Nephron progenitor cell (in vitro differentiated cells): Measurements from ENCODE around the gene FASN.
"Not testable (repeated sequence)": the region's sequence is repeated elsewhere in the genome, so short reads cannot be mapped to it uniquely, and the experiment has no call there.

Source experiments
- DNase-seq: peaks from one replicate; pipeline ENCODE4 v3.0.0; 2021
- H3K27ac Mint-ChIP-seq: 2 replicates; pipeline ENCODE4 v1.8.0; 2021; ENCODE audit warnings: mild to moderate bottlenecking, moderate library complexity, mixed read lengths
- H3K27me3 Mint-ChIP-seq: 2 replicates; pipeline ENCODE4 v1.8.0; 2021; ENCODE audit warnings: mild to moderate bottlenecking, low read depth, mixed read lengths; ENCODE audit not compliant: poor library complexity
- H3K36me3 Mint-ChIP-seq: 2 replicates; pipeline ENCODE4 v1.8.0; 2021; ENCODE audit warnings: low read depth, mixed read lengths
- H3K4me1 Mint-ChIP-seq: 2 replicates; pipeline ENCODE4 v1.8.0; 2021; ENCODE audit warnings: mixed read lengths
- H3K4me3 Mint-ChIP-seq: 2 replicates; pipeline ENCODE4 v1.8.0; 2021; ENCODE audit warnings: mild to moderate bottlenecking, moderate library complexity, mixed read lengths
- H3K9me3 Mint-ChIP-seq: 2 replicates; pipeline ENCODE4 v1.8.0; 2021; ENCODE audit warnings: mild to moderate bottlenecking, moderate library complexity, mixed read lengths
- TF ChIP-seq, protein P1 (sequence below): fragments of 200-600 bp; sonication (generic); IDR thresholded peaks from 2 replicates; pipeline ENCODE4 v1.5.0; 2021; ENCODE audit warnings: antibody characterized with exemption

Gene FASN

DNA sequence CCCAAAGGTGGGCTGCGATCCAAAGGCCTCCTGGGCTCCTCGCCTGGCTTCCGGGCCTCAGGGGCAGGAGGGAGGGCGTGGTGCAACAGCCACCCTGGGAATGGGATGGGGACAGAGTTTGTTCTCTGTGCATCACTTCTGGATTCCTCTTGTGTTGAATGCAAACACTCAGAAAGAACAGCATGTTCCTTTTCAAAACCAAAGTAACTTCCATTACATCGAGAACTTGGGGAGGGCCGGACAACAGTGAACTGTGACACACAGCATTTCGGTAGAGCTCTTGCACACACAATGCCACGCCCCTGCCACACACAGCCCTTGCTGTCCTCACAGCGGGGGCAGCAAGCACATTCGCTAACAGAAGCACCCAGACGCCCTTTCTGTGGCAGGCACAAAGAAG is 36.1 kb upstream of the FASN start:
- DNase-seq: no peak
- Mint-ChIP-seq H3K27ac (peak overlapping the region; percentile 96), H3K4me3 (no peak overlapping the region), H3K36me3 (peaks cover 13% of the 10 kb centered on the region), H3K9me3 (no peaks in the 10 kb centered on the region), H3K27me3 (peaks cover 3% of the 10 kb centered on the region), H3K4me1 (peaks cover 24% of the 10 kb centered on the region)
- TF ChIP-seq, protein P1, sequence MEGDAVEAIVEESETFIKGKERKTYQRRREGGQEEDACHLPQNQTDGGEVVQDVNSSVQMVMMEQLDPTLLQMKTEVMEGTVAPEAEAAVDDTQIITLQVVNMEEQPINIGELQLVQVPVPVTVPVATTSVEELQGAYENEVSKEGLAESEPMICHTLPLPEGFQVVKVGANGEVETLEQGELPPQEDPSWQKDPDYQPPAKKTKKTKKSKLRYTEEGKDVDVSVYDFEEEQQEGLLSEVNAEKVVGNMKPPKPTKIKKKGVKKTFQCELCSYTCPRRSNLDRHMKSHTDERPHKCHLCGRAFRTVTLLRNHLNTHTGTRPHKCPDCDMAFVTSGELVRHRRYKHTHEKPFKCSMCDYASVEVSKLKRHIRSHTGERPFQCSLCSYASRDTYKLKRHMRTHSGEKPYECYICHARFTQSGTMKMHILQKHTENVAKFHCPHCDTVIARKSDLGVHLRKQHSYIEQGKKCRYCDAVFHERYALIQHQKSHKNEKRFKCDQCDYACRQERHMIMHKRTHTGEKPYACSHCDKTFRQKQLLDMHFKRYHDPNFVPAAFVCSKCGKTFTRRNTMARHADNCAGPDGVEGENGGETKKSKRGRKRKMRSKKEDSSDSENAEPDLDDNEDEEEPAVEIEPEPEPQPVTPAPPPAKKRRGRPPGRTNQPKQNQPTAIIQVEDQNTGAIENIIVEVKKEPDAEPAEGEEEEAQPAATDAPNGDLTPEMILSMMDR: no peak

DNA sequence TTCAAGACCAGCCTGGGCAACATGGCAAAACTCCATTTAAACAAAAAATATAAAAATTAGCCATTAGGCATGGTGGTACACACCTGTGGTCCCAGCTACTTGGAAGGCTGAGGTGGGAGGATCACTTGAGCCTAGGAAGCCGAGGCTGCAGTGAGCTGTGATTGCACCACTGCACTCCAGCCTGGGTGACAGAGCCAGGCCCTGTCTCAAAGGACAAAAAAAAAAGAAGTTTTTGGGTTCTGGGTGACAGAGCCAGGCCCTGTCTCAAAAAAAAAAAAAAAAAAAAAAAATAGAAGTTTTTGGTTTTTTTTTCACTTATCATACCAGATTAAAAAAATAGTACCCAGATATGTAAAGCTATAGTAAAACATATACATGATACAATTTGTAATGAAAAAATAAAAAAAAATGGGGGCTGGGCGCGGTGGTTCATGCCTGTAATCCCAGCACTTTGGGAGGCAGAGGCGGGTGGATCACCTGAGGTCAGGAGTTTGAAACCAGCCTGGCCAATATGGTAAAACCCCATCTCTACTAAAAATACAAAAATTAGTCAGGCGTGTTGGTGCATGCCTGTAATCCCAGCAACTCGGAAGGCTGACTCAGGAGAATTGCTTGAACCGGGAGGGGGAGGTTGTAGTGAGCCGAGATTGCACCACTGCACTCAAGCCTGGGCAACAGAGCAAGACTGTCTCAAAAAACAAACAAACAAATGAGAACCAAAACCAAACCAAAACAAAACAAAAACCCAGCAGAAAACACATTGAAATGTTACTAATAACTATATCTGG is 35.3 kb upstream of the FASN start:
- not testable (repeated sequence) for H3K9me3 Mint-ChIP-seq, H3K27me3 Mint-ChIP-seq, DNase-seq, H3K36me3 Mint-ChIP-seq, H3K4me3 Mint-ChIP-seq
- peaks cover 17% of the 10 kb centered on the region for H3K4me1 Mint-ChIP-seq
- peak overlapping the region; percentile 96 for H3K27ac Mint-ChIP-seq

DNA sequence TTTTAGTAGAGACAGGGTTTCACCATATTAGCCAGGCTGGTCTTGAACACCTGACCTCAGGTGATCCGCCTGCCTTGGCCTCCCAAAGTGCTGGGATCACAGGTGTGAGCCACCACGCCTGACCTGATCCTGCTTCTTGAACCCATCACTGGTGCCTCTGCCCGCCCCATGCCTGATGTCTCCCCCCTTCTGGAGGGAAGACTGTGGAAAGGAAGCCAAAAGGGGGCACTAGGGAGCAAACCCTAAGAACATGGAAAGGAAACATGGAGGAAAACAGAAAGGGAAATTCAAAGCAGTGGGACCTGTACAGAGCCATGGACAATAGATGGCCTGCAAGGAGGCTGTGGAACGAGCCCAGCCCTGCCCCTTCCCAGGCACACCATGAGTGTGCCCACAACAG is 31.1 kb upstream of the FASN start:
- H3K27ac Mint-ChIP-seq: no peak overlapping the region
- H3K4me1 Mint-ChIP-seq: peaks cover 13% of the 10 kb centered on the region
- TF ChIP-seq, protein P1: no peak
- no peak for DNase-seq
- peaks cover 2% of the 10 kb centered on the region for H3K27me3 Mint-ChIP-seq
- H3K4me3 Mint-ChIP-seq: no peak overlapping the region
- peaks cover 27% of the 10 kb centered on the region for H3K36me3 Mint-ChIP-seq
- H3K9me3 Mint-ChIP-seq: no peaks in the 10 kb centered on the region

DNA sequence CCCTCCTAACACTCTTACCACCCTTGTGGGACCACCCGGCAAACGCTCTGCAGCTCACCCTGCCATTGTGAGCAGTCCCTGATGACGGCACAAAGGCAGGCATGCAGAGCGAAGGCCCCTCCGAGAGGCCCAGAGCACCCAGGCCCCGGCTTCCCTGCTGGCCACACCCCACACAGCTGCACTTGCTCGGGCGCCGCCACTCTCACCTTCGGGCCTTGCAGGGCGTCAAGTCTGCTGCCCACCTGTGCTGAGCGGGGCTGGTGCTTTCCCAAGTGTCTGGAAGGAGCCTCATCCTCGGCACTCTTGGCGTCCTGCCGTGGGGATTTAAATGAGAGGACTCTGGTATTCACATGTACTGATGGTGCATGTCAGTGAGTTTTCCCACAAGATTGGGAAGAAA is 30.3 kb upstream of the FASN start:
- H3K4me3 Mint-ChIP-seq: no peak overlapping the region
- no peak for DNase-seq
- H3K9me3 Mint-ChIP-seq: no peaks in the 10 kb centered on the region
- TF ChIP-seq, protein P1: no peak
- no peak overlapping the region for H3K27ac Mint-ChIP-seq
- peaks cover 35% of the 10 kb centered on the region for H3K36me3 Mint-ChIP-seq
- H3K27me3 Mint-ChIP-seq: no peaks in the 10 kb centered on the region
- H3K4me1 Mint-ChIP-seq: peaks cover 5% of the 10 kb centered on the region

DNA sequence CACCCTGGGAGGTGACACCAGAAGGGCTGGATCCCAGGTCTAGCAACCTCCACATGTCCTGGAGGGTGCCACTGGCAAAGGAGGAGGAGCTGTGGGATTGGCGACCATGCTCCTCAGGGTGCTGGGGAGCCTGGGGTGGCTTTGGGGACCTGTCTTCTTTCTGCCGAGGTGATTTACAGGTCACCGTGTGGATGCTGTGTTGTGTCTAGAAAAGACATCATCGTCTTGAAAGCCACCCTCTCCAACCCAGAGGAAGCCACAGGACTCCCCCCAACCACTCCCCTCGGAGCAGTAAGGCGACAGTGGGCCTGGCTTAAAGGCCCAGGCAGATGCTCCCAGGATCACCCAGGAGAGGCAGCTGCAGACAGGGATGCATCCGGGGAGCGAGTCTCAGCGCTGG is 29.7 kb upstream of the FASN start:
- TF ChIP-seq, protein P1: no peak
- Mint-ChIP-seq H3K9me3 (no peaks in the 10 kb centered on the region), H3K27me3 (no peaks in the 10 kb centered on the region), H3K4me1 (peaks cover 8% of the 10 kb centered on the region), H3K36me3 (peaks cover 37% of the 10 kb centered on the region), H3K4me3 (no peak overlapping the region), H3K27ac (no peak overlapping the region)
- DNase-seq: no peak

DNA sequence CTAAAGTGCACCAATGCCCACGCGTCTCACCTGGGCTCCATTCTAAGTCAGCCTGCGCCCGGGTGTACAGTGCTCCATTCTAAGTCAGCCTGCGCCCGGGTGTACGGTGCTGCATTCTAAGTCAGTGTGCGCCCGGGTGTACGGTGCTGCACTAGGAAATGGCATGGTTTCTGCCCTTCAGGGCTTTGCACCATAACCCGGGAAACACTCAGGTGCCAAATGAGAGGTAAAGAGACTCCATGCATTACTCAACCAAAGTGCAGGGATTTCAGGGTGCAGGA is 29.2 kb upstream of the FASN start:
- TF ChIP-seq, protein P1: no peak
- Mint-ChIP-seq H3K36me3 (peaks cover 37% of the 10 kb centered on the region), H3K27ac (no peak overlapping the region), H3K27me3 (no peaks in the 10 kb centered on the region), H3K9me3 (no peaks in the 10 kb centered on the region), H3K4me3 (no peak overlapping the region), H3K4me1 (peaks cover 10% of the 10 kb centered on the region)
- DNase-seq: no peak
